ENCODE results near the gene ALKBH5.

ALKBH5 gene

DNA sequence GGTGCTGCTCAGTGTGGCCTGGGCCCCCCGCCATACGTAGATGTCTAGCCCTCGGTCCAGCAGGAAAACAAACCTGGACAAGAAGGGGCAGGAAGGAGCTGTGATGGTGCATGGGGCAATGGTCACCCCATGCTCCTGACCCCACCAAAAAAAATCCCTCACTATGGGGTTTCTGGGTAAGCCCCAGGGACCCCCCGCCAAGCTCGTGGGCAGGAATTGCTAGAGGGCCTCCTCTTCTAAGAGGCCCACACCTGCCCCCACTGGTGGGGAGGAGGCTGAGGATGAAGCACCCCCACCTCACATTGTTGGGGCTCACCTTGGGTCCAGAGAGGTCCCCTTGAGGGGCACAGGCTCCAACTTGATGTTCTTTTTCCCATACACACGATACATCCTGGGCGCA is 65.2 kb downstream of the ALKBH5 start:
- Mint-ChIP-seq H3K4me1 (peaks cover 16% of the 10 kb centered on the region), H3K27me3 (ENCODE audit: low read depth, poor library complexity) (peaks cover 4% of the 10 kb centered on the region), H3K27ac (no peak overlapping the region), H3K9me3 (no peaks in the 10 kb centered on the region), H3K36me3 (ENCODE audit: low read depth) (peaks cover 19% of the 10 kb centered on the region), H3K4me3 (no peak overlapping the region)
- DNase-seq, result no peak
- TF ChIP-seq, protein P1, sequence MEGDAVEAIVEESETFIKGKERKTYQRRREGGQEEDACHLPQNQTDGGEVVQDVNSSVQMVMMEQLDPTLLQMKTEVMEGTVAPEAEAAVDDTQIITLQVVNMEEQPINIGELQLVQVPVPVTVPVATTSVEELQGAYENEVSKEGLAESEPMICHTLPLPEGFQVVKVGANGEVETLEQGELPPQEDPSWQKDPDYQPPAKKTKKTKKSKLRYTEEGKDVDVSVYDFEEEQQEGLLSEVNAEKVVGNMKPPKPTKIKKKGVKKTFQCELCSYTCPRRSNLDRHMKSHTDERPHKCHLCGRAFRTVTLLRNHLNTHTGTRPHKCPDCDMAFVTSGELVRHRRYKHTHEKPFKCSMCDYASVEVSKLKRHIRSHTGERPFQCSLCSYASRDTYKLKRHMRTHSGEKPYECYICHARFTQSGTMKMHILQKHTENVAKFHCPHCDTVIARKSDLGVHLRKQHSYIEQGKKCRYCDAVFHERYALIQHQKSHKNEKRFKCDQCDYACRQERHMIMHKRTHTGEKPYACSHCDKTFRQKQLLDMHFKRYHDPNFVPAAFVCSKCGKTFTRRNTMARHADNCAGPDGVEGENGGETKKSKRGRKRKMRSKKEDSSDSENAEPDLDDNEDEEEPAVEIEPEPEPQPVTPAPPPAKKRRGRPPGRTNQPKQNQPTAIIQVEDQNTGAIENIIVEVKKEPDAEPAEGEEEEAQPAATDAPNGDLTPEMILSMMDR (IDR thresholded peaks at IDR 0.05), result no peak

- Mint-ChIP-seq H3K36me3 (ENCODE audit: low read depth) (peaks cover 16% of the 10 kb centered on the region), H3K27ac (no peak overlapping the region), H3K4me3 (no peak overlapping the region), H3K4me1 (peaks cover 16% of the 10 kb centered on the region), H3K9me3 (no peaks in the 10 kb centered on the region), H3K27me3 (ENCODE audit: low read depth, poor library complexity) (peaks cover 7% of the 10 kb centered on the region)
- no peak for DNase-seq
- TF ChIP-seq, protein P1 (IDR thresholded peaks at IDR 0.05), result no peak
Observed at GRCh38 chr17:18250259-18250658, 66.6 kb downstream of the ALKBH5 start.

DNA sequence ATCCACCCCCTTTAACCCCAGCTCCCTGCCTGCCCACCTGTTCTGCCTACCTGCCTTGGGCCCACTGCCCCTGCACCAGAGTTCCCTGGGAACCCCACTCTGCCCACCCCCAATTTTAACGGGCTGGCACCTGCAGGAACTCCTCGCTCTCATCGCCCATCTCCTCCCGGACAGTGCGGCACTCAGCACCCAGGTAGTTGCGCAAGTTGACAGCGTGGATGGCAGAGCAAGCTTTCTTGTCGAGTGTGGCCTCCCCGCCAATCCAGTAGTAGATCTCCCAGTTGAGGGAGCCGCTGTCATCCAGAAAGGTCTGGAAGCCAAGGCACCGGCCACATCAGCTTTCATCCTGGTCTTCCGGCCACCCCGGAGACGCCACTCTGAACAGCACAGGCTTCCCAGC is 67.1 kb downstream of the ALKBH5 start:
- no peak overlapping the region for H3K27ac Mint-ChIP-seq
- H3K9me3 Mint-ChIP-seq, result no peaks in the 10 kb centered on the region
- TF ChIP-seq, protein P1 (IDR thresholded peaks at IDR 0.05), result no peak
- no peak overlapping the region for H3K4me3 Mint-ChIP-seq
- H3K4me1 Mint-ChIP-seq, result peaks cover 16% of the 10 kb centered on the region
- peaks cover 16% of the 10 kb centered on the region for H3K36me3 Mint-ChIP-seq (ENCODE audit: low read depth)
- no peak for DNase-seq
- peaks cover 7% of the 10 kb centered on the region for H3K27me3 Mint-ChIP-seq (ENCODE audit: low read depth, poor library complexity)

DNA sequence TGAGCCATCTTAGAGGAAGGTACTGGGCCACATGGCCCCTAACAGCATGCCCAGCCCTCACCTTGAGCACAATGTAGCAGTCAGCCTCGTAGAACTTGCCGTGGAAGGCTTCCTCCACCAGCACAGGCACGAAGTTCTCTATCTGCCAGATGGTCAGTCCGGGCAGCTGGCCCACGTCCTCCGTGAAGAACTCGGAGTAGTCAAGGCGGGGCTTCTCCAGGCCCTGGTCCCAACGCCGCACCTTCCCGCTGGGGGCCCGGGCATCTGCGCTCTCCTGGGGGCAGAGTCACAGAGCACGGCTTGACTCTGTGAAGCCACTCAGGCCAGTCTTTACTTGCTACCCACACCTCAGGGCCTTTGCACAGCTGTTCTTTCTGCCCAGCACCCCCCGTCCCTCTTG is 67.6 kb downstream of the ALKBH5 start:
- Mint-ChIP-seq H3K9me3 (no peaks in the 10 kb centered on the region), H3K4me1 (peaks cover 19% of the 10 kb centered on the region), H3K4me3 (no peak overlapping the region), H3K27me3 (ENCODE audit: low read depth, poor library complexity) (peaks cover 7% of the 10 kb centered on the region), H3K27ac (no peak overlapping the region), H3K36me3 (ENCODE audit: low read depth) (peaks cover 16% of the 10 kb centered on the region)
- TF ChIP-seq, protein P1 (IDR thresholded peaks at IDR 0.05), result no peak
- DNase-seq, result no peak

DNA sequence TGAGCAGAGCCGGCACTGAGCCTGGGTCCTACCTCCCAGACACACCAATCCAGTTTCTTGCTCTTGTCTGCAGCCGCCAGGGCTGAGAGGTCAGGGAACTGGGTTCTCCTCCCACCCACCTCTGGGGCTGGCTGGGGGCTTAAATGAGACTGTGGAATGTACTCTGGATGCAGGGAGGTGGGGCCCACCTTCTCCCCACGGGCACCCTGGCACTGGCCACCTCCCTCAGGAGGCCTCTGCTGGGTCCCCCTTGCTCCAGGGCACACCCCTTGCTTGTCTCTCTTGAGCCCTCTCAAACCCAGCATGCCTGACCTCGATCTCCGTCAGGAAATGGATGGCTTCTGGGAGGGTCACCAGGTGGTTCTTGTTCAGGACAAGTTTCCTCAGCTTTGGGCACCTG is 68.5 kb downstream of the ALKBH5 start:
- Mint-ChIP-seq H3K36me3 (ENCODE audit: low read depth) (peaks cover 16% of the 10 kb centered on the region), H3K27me3 (ENCODE audit: low read depth, poor library complexity) (peaks cover 7% of the 10 kb centered on the region), H3K4me1 (peaks cover 21% of the 10 kb centered on the region), H3K9me3 (no peaks in the 10 kb centered on the region), H3K27ac (no peak overlapping the region), H3K4me3 (no peak overlapping the region)
- TF ChIP-seq, protein P1 (IDR thresholded peaks at IDR 0.05), result no peak
- no peak for DNase-seq

- H3K27ac Mint-ChIP-seq, result no peak overlapping the region
- no peak for DNase-seq
- peaks cover 4% of the 10 kb centered on the region for H3K27me3 Mint-ChIP-seq (ENCODE audit: low read depth, poor library complexity)
- peaks cover 22% of the 10 kb centered on the region for H3K4me1 Mint-ChIP-seq
- peaks cover 12% of the 10 kb centered on the region for H3K36me3 Mint-ChIP-seq (ENCODE audit: low read depth)
- TF ChIP-seq, protein P1 (IDR thresholded peaks at IDR 0.05), result no peak
- no peaks in the 10 kb centered on the region for H3K9me3 Mint-ChIP-seq
- no peak overlapping the region for H3K4me3 Mint-ChIP-seq
Observed at GRCh38 chr17:18253187-18253884, 69.7 kb downstream of the ALKBH5 start.

Measured in nephron progenitor cell (in vitro differentiated cells).